NCI-H526 treated with DMSO at 0.1 percent for 48 hours (cell line): Measurements from ENCODE around the gene UBA7.

Experiments
- DNase-seq: peaks from one replicate; lab custom pipeline; 2025; lab: John Stamatoyannopoulos, UW

The UBA7 gene

GRCh38 chr3:49805897-49806701 is 7.7 kb downstream of the UBA7 start:
- DNase-seq, result no peak

DNA sequence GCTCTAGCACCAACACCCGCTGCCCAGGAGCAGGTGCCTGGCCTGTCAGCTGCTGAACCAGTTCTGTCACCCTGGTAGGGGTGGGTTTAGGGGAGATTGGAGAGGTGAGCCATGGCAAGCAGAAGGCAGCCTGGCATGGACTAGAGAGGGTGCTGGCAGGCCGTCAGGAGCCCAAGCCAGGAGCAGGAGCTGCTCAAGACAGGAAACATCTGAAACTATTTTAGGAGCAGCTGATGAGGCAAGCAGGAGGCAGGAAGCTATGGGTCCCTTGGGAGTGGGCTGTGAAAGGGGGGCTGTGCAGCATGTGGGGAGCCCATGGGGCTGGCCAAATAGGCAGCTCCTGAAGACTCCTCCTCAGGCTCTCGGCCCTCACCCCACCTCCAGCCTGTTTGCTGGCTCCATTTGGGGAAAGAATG is 8.4 kb downstream of the UBA7 start:
- DNase-seq, result peak; percentile 3

DNA sequence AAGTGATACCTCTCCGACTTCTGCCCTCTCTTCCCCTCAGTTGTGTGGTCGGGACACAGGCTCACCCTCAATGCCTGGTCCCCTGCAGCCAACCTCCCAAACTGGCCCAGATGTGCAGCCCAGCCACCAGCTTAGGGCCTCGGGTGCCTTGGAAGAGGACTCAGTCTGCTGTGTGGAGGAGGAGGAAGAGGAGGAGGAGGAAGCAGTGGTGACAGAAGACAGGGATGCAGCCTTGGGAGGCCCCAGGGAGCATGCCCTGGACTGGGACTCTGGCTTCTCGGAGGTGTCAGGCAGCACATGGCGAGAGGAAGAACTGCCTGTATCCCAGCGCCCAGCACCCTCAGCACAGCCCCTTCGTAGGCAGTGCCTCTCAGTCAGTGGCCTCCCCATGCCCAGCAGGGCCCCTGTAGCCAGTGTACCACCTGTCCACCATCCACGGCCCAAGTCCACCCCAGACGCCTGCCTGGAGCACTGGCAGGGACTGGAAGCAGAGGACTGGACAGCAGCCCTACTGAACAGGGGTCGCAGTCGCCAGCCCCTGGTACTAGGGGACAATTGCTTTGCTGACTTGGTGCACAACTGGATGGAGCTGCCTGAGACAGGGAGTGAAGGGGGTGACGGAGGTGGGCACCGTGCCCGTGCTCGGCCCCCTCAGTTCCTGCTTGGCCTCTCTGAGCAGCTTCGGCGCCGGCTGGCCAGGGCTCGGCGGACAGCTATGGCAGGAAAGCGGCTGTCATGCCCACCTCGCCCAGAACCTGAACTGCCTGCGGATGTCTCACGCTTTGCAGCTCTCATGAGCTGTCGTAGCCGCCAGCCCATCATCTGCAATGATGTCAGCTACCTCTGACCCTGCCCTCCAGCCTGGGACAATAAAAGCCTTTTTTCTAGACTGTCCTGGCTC is 9.4 kb downstream of the UBA7 start:
- DNase-seq, result no peak

DNA sequence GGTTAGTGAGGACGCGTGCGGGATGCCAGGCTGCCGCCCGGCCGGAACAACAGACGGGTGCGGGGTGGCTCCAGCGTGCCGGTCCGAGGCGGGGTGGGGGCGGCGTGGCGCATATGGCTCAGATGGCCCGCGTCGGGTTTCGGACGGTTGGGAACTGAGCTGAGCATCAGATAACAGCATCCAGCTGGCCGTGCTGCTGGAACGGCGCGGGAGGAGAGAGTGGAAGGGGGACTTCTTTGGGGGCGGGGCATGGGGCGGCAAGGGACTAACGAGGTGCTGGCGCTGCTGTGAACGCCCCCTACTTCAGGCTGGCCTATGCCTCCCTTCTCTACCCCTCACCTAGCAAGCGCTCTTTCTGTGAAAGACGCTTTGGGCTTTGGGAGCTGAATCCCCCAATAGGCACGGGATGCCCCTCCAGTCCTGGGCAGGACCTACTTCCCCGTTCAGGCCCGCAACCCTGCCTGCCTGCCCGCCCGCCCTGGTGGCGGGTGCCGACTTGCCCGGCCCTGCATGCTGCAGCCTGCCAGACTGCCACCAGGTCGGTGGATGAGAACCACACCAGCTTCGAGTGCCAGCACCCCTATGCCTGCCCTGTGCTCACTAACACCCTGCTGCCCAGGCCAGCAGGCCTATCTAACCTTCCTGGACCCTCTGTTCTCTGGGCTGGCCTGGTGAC is 10.2 kb downstream of the UBA7 start:
- no peak for DNase-seq

GRCh38 chr3:49802719-49803464 is 10.9 kb downstream of the UBA7 start, which contains the start of gene INKA1:
INKA1 (plus strand) TSS chr3:49803261; CDS start chr3:49803393, 132 bp downstream.
- peak; percentile 26 for DNase-seq

DNA sequence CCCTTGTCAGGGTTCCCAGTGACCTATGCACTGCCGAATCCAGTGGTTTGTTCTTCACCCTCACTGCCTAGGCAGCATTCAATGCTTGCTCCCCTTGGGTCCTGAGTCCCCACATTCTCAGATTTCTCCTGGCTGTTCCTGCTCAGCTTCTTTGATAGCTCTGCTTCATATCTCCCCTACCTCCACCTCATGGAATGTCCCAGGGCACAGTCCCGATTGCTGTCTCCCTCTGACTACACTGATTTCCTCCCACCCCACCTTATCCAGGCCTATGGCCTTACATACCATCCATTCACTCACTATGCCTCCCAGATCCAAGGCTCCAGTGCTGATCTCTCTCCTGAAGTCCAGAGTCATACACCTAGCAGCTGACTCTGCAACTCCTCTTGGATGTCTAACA is 12.6 kb downstream of the UBA7 start:
- no peak for DNase-seq

DNA sequence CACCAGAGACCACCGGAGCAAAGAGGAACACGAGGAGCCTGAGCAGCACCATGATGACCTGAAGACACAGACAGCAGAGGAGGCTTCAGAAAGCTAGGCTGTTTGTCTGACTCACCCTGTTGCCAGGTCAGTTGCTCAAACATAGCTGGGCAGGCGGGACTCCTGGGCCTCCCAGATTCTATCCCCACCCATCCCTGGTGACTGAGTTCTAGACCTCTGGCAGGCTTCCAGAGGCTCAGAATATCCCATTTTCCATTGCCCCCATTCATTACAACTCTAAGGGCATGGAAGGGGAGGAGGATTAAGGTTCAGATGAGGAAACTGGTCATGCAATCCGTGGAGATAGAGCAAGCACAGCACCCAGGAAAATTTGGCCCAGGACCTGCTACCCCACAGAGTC is 14.0 kb downstream of the UBA7 start, which contains the start of gene CDHR4:
CDHR4 (minus strand) TSS at position 113 of the 400 bp plus-strand sequence; CDS start at position 52, 61 bp downstream.
- DNase-seq, result no peak

- DNase-seq, result no peak
These were observed 14.6 kb downstream of the UBA7 start for GRCh38 chr3:49799105-49799504.

GRCh38 chr3:49794926-49795905 is 18.5 kb downstream of the UBA7 start:
- DNase-seq, result no peak

DNA sequence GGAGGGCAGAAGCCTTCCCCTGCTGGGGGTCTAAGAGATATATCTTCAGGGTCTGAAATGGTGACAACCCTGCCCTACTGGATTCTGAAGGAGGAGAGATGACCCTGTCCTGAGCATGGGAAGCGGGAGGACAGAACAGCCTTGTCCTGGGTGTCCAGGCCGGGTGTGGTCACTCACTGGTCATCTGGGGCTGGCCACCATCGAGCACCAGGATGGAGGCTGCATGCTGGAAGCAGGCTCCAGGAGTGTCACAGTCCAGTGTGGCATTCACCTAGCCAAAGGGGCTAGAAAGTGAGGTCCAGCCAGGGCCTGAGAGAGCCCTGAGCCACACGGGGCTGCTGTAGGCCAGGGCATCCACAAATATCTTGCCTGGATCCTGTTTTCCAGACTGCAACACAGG is 19.3 kb downstream of the UBA7 start:
- no peak for DNase-seq

DNA sequence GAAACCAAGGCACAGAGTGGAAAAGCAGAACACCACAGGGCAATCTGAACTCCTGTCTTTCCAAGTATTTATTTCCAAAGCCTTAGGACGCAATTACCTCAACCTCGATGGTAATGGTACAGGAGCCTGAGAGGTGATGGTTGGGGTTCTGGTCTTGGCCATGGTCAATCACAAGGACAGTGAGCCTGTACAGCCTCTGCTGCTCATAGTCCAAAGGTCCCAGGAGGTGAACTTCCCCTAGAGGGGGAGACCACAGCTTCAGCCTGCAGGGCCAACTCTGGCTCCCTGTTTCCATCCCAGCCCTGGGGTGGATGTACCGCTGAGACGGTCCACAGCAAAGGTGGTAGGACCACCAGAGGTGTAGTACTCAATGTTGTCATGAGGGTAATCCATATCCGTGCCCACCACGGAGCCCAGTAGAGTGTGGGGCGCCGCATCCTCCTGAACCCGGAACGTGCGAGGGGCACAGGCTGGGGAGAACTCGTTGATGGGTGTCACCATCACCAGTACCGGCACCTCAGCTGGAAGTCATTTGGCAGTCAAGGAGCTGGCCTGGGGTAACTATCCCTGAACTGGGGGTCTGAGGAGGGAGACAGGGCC is 20.2 kb downstream of the UBA7 start:
- DNase-seq, result no peak

DNA sequence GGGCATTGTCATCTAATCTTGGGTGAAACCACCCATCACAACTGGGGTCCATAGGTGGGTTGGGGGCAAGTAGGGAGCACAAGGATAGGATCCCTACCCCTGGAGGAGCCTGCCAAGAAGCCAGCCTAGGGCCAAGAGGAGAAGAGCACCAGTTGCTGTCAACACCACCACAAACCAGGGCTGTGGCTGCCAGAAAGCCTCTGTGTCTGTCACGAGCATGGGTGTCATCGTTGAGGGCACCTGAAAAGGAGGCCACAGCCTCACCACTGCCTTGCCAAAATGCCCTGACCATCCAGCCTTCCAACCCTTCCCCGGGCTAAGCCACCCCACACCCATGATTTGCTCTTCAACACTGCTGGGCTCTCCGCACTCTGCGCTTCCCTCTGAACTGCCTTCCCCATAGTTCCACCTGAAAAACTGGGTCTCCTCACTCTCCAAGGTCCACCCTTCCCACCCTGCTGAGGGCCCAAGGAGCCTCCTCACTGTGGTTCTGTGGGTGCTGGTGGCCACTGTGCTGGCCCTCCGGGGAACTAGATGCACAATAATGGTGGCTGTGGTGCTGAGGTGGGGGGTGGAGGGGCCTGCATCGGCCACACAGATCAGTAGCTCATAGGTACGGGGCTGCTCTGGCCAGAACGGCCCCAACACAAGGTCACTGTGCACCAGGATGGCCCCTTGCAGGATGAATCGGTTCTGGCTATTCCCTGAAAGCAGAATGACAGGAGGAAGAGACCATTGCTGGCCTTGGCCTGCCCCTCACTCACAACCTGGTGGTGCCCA is 21.2 kb downstream of the UBA7 start:
- DNase-seq, result no peak

DNA sequence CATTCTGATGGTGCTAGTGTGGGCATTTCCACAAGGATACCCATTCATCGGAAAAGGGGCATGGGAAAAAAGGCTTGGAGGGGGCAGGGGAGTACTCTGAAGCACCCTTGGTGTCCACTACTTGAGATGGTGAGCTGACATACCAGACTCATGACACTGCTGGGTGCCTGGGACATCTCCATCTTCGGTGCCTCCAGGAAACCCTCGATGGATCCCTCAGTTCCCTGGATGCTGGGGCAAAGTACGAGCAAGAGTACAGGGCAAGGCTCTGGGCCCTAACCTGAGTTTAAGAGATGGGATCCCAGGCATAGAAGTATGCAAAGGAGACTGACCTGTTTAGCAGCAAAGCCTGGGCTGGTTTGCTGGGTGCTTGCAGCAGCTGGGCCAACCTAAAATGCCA is 22.2 kb downstream of the UBA7 start:
- no peak for DNase-seq

DNA sequence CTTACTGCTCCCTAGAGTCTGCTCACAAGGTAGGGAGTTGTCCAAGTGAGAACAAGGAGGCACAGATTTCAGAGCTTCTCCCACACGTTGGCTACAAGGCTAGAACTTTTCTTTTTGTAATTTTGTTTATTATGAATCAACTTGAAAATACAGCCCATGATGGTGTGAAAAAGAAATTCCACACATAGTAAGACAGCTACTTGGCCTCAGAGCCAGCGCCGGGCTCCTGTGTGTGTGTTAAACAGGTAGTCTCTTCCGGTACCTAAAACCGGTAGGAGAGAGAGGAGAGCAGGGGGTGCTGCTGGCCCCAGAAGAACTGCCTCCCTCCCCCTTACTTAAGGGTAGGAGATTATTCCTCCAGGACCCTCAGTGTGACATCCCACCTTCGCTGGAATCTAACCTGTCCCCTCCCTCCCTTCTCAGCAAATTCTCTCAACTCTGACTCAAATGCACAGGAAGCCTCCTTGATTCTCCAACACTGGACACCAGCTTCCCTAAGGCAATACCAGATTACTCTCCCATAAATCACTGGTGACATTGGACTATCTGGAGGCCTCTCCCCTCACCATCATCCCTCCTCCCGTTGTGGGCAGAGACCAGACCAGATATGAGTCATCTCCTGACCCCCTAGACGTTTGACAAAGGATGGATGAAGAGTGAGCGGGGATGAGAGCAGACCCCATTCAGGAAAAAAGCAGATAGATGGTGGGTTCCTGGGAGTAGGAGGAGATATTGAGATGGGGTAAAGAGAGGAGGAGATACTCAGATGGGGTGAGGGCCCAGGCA is 22.9 kb downstream of the UBA7 start:
- DNase-seq, result no peak

- no peak for DNase-seq
These were observed 25.7 kb downstream of the UBA7 start for GRCh38 chr3:49788056-49788455.

- no peak for DNase-seq
These were observed 26.2 kb downstream of the UBA7 start for GRCh38 chr3:49787536-49787935.

DNA sequence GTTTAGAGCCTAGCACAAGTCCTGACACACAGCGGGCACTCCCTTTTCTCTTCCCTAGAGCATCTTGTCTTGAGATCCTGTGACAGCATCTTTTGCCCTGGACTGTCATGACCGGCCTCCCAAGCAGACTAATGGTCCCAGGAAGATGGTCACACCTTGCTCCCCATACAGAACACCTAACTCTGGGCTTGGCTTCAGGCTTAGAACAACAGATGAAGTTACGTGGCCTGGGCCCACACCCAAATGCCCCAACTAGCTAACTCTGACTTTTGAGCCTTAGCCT is 26.6 kb downstream of the UBA7 start:
- DNase-seq, result no peak

DNA sequence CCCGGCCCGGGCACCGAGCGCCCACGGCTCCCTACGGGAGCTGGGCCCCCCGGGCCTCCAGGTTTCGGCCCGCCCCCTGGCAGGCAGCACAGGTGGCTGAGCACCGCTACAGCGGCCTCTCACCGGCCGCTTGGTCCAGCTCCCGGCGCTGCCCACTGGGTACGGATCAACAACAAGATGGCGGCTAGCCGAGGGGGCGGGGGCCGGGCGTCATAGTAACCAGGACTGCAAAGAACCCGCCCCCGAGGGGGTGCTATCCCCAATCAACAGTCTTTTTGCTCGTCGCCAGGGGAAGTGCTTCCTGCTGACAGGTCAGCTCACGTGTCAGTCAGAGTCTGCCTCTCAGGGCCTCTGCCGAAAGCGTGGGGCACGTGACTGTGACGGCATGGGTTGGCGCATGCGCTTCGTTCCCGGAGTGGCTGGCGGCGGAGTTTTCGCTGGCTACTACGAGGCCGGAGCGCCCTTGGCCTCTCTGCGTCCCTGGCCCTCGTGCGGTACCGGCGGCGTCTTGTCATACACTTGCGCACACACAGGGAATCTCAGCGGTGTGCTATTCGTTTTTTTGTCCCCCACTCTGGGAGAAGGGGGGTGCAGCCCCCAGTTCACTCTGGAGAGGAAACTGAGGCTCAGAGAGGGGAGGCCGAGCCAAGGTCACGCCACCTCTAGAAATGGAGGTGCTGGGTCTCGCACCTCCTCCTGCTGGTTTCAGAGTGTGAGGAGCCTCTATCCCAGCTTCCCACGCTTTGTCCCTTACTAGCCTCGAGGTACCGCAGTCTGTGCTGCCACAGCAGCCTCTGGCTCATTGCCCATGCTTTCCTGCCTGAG is 27.2 kb downstream of the UBA7 start, which contains the start of gene IP6K1:
IP6K1 (minus strand) TSS at position 186 of the 825 bp plus-strand sequence. CDS start 38,502 bp downstream, outside the sequence.
- DNase-seq, result peak; percentile 98
